ENCODE measurements around the gene PDE4D.

- TF ChIP-seq CTCF (IDR thresholded peaks at IDR 0.05) (no peak), POLR2A (IDR thresholded peaks at IDR 0.05) (no peak)
These were observed 180.6 kb downstream of the PDE4D start for GRCh38 chr5:59712836-59713497.

All from right lobe of liver (tissue), 4 donors.